HG03457 (cell line): Measurements from ENCODE around the gene DNAH9.

Experiments
- ATAC-seq: cut with Tn5 transposase; IDR thresholded peaks from one replicate; pipeline ENCODE4 v1.9.1; 2021; ENCODE audit warnings: moderate number of reproducible peaks; ENCODE audit not compliant: unreplicated experiment

The DNAH9 gene

GRCh38 chr17:11598274-11599221 is at the start of gene DNAH9:
TSS of gene DNAH9 (plus strand) at chr17:11598470. CDS start at chr17:11598499, 29 bp downstream.
- ATAC-seq, result no peak

GRCh38 chr17:11550431-11550830 is 47.8 kb upstream of the DNAH9 start:
- ATAC-seq, result no peak

GRCh38 chr17:11551442-11551841 is 46.8 kb upstream of the DNAH9 start:
- no peak for ATAC-seq

- no peak for ATAC-seq
Measured at GRCh38 chr17:11553135-11553534, 45.1 kb upstream of the DNAH9 start.

GRCh38 chr17:11554042-11554441 is 44.2 kb upstream of the DNAH9 start:
- no peak for ATAC-seq

GRCh38 chr17:11554542-11554941 is 43.7 kb upstream of the DNAH9 start:
- no peak for ATAC-seq

- ATAC-seq, result no peak
Measured at GRCh38 chr17:11555530-11555929, 42.7 kb upstream of the DNAH9 start.

GRCh38 chr17:11557727-11558452 is 40.4 kb upstream of the DNAH9 start:
- ATAC-seq, result no peak

GRCh38 chr17:11558681-11559234 is 39.5 kb upstream of the DNAH9 start:
- no peak for ATAC-seq

GRCh38 chr17:11559601-11560000 is 38.7 kb upstream of the DNAH9 start:
- ATAC-seq, result no peak

- ATAC-seq, result no peak
Measured at GRCh38 chr17:11561281-11561680, 37.0 kb upstream of the DNAH9 start.

- no peak for ATAC-seq
Measured at GRCh38 chr17:11561702-11562101, 36.6 kb upstream of the DNAH9 start.

GRCh38 chr17:11564589-11565380 is 33.5 kb upstream of the DNAH9 start:
- ATAC-seq, result no peak

- no peak for ATAC-seq
Measured at GRCh38 chr17:11565591-11565990, 32.7 kb upstream of the DNAH9 start.

- no peak for ATAC-seq
Measured at GRCh38 chr17:11578998-11579397, 19.3 kb upstream of the DNAH9 start.

- ATAC-seq, result no peak
Measured at GRCh38 chr17:11580677-11581076, 17.6 kb upstream of the DNAH9 start.

GRCh38 chr17:11582217-11582616 is 16.1 kb upstream of the DNAH9 start:
- no peak for ATAC-seq

GRCh38 chr17:11583306-11583992 is 14.8 kb upstream of the DNAH9 start:
- ATAC-seq, result no peak

GRCh38 chr17:11589716-11590115 is 8.6 kb upstream of the DNAH9 start:
- ATAC-seq, result no peak

GRCh38 chr17:11601661-11602060 is 3.4 kb downstream of the DNAH9 start:
- ATAC-seq, result no peak
